Astrocyte of the spinal cord (primary cell): ENCODE measurements around the gene GLRX3.
"Not testable (repeated sequence)": the region's sequence is repeated elsewhere in the genome, so short reads cannot be mapped to it uniquely, and the experiment has no call there.

Experiments
- DNase-seq: peaks from one replicate; pipeline ENCODE4 v3.0.0; 2011; ENCODE audit warnings: low read depth, low spot score
- H3K4me3 ChIP-seq: 2 replicates; pipeline ENCODE4 v1.5.1; 2011; ENCODE audit warnings: low read depth, mild to moderate bottlenecking, low read length, moderate library complexity
- CTCF ChIP-seq: IDR thresholded peaks from 2 replicates; pipeline ENCODE4 v1.5.1; 2012; ENCODE audit warnings: low read depth, mild to moderate bottlenecking, low read length, inconsistent platforms
- in situ Hi-C: cut with HindIII; loops from 2 replicates; pipeline ENCODE4 v1.10.0; 2017; ENCODE audit warnings: low sequenced_read_pairs

The GLRX3 gene

GRCh38 chr10:130110246-130111112 lies 25.7 kb upstream of the GLRX3 start, which contains the start of gene C10orf143:
C10orf143 (minus strand) TSS chr10:130110830; CDS start chr10:130110772, 58 bp downstream.
- TF ChIP-seq CTCF: no peak
- DNase-seq: peak; percentile 99
- H3K4me3 ChIP-seq: peak within 1 kb of the TSS; percentile 64
- in situ Hi-C loops: no loop called here

DNA sequence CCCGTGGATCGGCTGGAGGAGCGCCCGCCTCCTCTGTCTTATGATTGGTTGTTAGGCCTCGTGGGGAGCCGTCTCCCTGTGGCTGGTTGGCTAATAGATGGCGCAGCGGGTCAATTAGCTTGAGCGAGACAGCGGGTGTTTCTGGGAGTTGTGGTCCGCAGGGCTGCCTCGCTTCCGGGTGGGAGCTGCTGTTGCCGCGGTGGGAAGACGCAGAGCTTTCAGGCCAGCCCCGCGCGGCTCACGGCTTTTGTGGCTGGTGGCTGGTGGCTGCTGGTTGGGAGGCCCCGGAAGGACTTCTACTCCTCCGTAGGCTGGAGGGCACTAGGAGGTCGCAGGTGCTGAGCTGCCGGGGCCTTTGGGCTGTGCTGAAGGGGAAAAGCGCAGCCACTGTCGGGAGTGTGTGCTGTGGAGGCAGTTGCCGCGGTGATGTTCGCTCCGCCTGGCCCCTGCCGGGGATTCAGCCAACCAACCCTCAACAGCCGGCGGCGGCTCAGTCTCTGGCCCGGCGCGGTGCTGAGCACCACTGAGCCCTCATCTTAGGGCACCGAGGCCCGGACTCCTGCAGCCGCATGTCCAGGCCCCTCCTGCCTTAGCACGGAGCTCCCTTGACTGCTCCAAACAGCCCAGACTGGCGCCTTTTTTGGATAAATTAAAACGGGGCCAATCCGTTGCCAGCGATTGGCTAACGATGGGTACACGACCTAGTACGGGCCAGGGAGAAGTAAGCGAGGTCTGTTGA lies 24.9 kb upstream of the GLRX3 start:
- TF ChIP-seq CTCF: no peak
- H3K4me3 ChIP-seq: peak overlapping the region; percentile 64
- peak; percentile 99 for DNase-seq
- in situ Hi-C loops: no loop called here

GRCh38 chr10:130111852-130112180 lies 24.4 kb upstream of the GLRX3 start:
- in situ Hi-C loops: no loop called here
- H3K4me3 ChIP-seq: peak overlapping the region; percentile 64
- TF ChIP-seq CTCF: no peak
- no peak for DNase-seq

DNA sequence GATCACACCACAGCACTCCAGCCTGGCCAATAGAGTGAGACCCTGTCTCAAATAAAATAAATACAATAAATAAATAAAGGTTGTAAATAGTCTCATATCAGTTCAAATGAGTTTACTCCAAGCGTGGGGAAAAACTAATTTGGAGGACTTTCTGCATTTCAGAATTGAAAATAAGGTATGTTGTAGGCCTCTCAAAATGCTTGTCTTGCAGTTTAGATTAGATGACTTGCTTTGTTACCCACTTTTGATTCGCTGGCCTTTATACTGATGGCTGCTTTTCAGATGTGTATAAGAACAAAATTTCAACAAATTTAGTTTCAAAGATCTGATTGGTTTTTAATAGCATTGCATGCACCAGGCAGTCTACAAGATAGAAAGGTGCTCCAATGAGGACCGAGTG lies 23.4 kb upstream of the GLRX3 start:
- no peak overlapping the region for H3K4me3 ChIP-seq
- TF ChIP-seq CTCF: no peak
- in situ Hi-C loops: no loop called here
- DNase-seq: no peak

- H3K4me3 ChIP-seq, in situ Hi-C loops: not testable (repeated sequence)
These were observed 19.2 kb upstream of the GLRX3 start for GRCh38 chr10:130116942-130117341.

DNA sequence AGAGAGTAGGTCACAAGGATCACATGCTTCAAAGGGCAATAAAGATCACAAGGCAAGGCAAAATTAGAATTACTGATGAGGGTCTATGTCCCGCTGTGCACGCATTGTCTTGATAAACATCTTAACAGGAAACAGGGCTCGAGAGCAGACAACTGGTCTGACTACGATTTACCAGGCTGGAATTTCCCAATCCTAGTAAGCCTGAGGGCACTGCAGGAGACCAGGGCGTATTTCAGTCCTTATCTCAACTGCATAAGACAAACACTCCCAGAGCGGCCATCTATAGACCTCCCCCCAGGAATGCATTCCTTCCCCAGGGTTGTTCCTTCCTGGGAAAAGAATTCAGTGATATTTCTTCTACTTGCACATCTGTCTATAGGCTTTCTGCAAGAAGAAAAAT lies 18.7 kb upstream of the GLRX3 start:
- H3K4me3 ChIP-seq, DNase-seq, in situ Hi-C loops: not testable (repeated sequence)

More at GRCh38 chr10:130116942-130117341, 19.2 kb upstream of the GLRX3 start:
- DNase-seq: not testable (repeated sequence)

GRCh38 chr10:130121486-130122079 lies 14.6 kb upstream of the GLRX3 start:
- no peak for DNase-seq
- in situ Hi-C loops: no loop called here
- no peak for TF ChIP-seq CTCF
- H3K4me3 ChIP-seq: no peak overlapping the region
